Measurements from ENCODE around the gene CBX7.

CBX7 gene

DNA sequence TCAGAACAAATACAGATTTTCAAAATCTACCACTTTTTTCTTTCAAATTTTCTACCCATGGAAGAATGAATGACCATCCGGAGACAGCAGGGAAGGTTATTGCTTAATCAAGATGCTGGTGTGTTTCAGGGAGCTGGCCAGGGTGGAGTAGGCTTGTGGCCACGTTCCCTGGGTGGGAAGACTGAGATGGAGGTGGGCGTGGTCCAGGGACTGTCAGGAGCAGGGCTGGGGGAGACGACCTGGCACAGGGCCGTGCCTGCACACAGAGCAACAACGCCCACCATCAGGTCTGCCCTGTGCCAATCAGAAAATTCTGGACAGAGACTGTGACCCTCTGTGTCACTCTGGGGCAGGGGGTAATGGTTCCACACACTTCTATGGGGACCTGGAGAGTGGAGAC, 62.6 kb downstream of the CBX7 start:
- H3K4me3 Mint-ChIP-seq: peak overlapping the region; percentile 38
- peak overlapping the region; percentile 90 for H3K27ac Mint-ChIP-seq
- peaks cover 14% of the 10 kb centered on the region for H3K36me3 Mint-ChIP-seq (ENCODE audit: low read depth)
- H3K4me1 Mint-ChIP-seq (ENCODE audit: low read depth): peaks cover 78% of the 10 kb centered on the region
- no peaks in the 10 kb centered on the region for H3K9me3 Mint-ChIP-seq
- H3K27me3 Mint-ChIP-seq (ENCODE audit: low read depth): no peaks in the 10 kb centered on the region

DNA sequence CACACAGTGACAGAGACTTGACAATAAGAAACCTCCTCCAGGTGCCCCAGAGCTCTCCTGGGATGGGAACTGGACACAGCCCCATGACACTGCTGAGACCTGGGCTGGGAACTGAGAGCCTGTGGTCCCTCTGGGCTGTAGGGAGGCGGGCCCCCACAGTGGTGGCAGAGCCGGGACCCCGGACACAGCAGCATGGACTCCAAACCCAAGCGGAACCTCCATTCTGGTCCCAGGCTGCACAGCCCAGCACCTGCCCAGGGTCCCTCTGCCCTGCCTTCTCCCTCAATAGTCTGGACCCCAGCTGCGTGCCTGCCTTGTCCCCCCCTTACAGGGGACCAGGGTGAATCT, 63.8 kb downstream of the CBX7 start:
- peaks cover 69% of the 10 kb centered on the region for H3K4me1 Mint-ChIP-seq (ENCODE audit: low read depth)
- peak overlapping the region; percentile 3 for H3K4me3 Mint-ChIP-seq
- H3K36me3 Mint-ChIP-seq (ENCODE audit: low read depth): peaks cover 15% of the 10 kb centered on the region
- peak overlapping the region; percentile 90 for H3K27ac Mint-ChIP-seq
- no peaks in the 10 kb centered on the region for H3K27me3 Mint-ChIP-seq (ENCODE audit: low read depth)
- no peaks in the 10 kb centered on the region for H3K9me3 Mint-ChIP-seq

DNA sequence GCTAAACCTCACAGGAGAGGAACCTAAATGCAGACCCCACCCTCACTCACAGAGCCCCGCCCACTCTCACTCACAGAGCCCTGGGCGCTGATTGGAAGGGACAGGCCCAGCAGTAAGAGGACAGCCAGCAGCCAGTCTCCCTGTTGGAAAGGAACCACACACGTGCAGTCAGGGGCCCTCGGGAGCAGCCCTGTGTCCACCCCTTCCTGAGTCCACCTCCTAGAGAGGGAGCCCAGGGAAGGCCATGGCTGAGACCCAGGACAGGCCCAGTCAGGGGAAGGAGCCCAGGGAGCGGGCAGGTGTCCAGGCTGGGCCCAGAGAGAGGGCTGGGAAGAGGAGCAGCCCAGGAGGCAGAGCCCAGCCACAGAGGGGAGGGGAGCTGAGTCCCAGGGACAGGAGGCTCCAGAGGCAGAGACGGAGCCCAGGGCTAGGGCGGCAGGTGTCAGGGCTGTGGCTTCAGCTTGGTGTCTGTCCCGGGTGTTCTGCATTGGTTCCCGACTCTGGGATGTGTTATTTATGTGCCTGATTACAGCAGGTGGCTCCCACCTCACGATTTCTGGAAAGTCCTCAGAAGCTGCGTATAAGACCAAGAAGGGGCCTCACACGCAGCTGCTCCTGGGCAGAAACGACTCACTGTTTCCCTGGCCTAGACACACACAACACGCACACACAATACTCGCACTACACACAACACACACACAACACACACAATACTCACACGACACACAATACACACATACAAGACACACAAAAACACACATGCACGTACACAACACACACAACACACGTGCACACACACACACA, 64.4 kb downstream of the CBX7 start:
- Mint-ChIP-seq H3K27me3 (ENCODE audit: low read depth) (no peaks in the 10 kb centered on the region), H3K4me3 (peak overlapping the region; percentile 3), H3K27ac (peak overlapping the region; percentile 90), H3K36me3 (ENCODE audit: low read depth) (peaks cover 18% of the 10 kb centered on the region), H3K9me3 (no peaks in the 10 kb centered on the region), H3K4me1 (ENCODE audit: low read depth) (peaks cover 66% of the 10 kb centered on the region)

DNA sequence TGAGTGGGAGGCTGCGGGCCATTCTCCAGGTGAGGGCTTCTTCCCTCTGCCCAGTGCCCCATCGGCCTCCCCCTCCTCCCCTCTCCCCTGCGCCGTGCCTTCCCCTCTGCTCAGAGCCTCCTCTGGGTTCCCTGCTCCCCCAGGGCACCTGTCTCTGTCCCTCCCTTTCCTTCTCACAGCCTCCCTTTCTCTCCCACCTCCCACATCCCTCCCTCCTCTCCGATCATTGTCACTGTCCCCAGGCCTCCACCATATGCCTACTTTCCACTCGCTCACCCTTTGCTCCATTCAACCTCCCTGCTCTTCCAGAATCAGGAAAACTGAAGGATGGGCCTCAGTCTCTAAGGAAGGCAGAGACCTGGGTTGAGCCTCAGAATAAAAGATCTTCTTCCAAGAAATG, 65.4 kb downstream of the CBX7 start:
- H3K27me3 Mint-ChIP-seq (ENCODE audit: low read depth): no peaks in the 10 kb centered on the region
- no peaks in the 10 kb centered on the region for H3K9me3 Mint-ChIP-seq

DNA sequence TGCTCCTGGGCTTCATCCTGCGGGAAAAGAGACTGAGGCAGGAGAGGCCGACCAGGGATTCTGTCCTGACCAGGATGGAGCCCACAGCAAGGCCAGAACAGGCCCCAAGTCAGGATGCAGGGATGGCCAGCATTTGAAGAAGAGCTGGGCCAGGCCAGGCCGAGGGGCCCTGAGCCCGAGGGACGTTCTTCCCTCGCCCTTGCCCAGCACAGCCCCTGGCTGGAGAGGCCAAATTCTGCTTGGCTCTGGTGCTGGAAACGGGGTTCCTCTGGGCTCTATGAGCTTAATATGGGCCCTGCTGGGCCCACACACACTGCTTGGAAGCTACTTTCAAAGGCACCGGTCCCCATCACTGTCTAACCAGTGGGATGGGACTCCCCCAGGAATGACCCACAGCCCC, 67.8 kb downstream of the CBX7 start:
- peaks cover 48% of the 10 kb centered on the region for H3K4me1 Mint-ChIP-seq (ENCODE audit: low read depth)
- H3K4me3 Mint-ChIP-seq: no peak overlapping the region
- no peak overlapping the region for H3K27ac Mint-ChIP-seq
- no peaks in the 10 kb centered on the region for H3K27me3 Mint-ChIP-seq (ENCODE audit: low read depth)
- peaks cover 41% of the 10 kb centered on the region for H3K36me3 Mint-ChIP-seq (ENCODE audit: low read depth)
- H3K9me3 Mint-ChIP-seq: no peaks in the 10 kb centered on the region

More for the DNA sequence above, 65.4 kb downstream of the CBX7 start:
- Mint-ChIP-seq H3K4me3 (no peak overlapping the region), H3K36me3 (ENCODE audit: low read depth) (peaks cover 23% of the 10 kb centered on the region), H3K4me1 (ENCODE audit: low read depth) (peaks cover 58% of the 10 kb centered on the region), H3K27ac (peak overlapping the region; percentile 90)

DNA sequence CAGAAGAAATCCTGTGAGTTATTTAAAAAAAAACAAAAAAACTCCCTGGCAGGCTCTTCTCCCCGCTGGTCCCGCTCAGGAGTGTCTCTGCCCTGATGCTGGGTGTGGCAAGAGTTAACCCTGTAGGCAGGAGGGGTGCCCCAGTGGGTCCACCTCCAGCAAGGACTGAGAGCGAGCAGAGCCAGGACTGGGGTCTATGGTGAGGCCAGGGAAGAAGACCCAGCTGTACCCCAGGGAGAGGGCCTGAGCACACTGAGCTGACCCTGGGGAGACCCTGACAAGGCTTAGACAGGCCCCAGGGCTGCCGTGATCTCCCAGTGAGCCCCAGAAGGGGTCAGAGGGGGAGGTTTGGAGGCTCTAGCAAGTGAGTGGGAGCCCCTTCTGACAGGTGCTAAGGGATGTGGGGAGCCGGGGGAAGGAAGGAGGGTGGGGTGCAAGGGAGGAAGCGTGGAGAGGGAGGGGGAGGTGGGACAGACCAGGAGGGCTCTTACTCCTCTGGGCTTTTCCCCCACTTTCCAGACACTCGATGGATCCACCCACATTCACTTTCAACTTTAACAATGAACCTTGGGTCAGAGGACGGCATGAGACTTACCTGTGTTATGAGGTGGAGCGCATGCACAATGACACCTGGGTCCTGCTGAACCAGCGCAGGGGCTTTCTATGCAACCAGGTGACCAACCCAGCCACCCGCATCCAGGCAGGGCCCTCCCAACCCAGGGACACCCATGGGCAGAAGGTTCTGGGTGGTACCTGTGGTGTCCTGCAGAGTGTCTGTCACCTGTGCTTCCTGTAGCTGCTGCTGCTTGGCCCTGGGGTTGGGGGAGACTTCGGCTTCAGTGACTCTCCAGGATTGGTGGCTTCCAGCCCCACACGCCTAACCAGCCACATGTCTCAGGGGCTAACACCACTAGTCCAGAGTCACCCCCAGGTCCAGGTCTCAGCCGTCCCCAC, 69.0 kb downstream of the CBX7 start:
- peaks cover 39% of the 10 kb centered on the region for H3K4me1 Mint-ChIP-seq (ENCODE audit: low read depth)
- H3K9me3 Mint-ChIP-seq: no peaks in the 10 kb centered on the region
- H3K27ac Mint-ChIP-seq: no peak overlapping the region
- H3K4me3 Mint-ChIP-seq: no peak overlapping the region
- H3K36me3 Mint-ChIP-seq (ENCODE audit: low read depth): peaks cover 44% of the 10 kb centered on the region
- no peaks in the 10 kb centered on the region for H3K27me3 Mint-ChIP-seq (ENCODE audit: low read depth)

DNA sequence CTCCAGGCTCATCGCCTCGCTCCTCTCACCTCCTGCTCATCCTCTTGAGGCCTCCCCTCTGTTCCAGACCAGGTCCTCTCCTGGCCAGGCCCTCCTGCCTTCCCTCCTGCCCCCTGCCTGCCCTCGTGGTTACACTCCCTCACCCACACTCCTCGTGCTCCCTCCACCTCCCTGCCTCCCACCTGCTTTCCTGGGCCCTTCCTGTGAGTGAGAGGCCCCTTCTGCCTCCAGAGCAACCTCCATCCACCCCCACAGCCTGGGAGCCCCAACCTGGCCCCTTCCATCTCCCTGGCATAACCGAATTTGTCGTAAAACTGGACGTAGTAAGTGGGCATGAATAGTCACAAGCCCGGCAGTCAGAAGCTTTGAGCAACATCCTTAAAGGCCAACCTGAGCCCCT, 70.9 kb downstream of the CBX7 start:
- Mint-ChIP-seq H3K4me3 (peak overlapping the region; percentile 7), H3K36me3 (ENCODE audit: low read depth) (peaks cover 47% of the 10 kb centered on the region), H3K27ac (peak overlapping the region; percentile 16), H3K27me3 (ENCODE audit: low read depth) (no peaks in the 10 kb centered on the region), H3K4me1 (ENCODE audit: low read depth) (peaks cover 38% of the 10 kb centered on the region), H3K9me3 (no peaks in the 10 kb centered on the region)

DNA sequence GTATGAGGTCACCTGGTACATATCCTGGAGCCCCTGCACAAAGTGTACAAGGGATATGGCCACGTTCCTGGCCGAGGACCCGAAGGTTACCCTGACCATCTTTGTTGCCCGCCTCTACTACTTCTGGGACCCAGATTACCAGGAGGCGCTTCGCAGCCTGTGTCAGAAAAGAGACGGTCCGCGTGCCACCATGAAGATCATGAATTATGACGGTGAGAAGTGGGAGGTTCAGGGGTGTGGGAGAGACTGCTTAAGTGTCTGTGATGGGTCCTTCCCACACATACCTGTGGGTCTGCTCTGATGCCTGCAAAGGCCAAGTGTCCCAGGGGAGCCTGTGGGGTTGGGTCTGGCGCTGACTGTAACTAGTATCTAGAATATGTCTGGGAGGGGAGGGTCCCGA, 71.5 kb downstream of the CBX7 start:
- no peaks in the 10 kb centered on the region for H3K27me3 Mint-ChIP-seq (ENCODE audit: low read depth)
- peaks cover 36% of the 10 kb centered on the region for H3K4me1 Mint-ChIP-seq (ENCODE audit: low read depth)
- H3K27ac Mint-ChIP-seq: peak overlapping the region; percentile 26
- no peaks in the 10 kb centered on the region for H3K9me3 Mint-ChIP-seq
- peaks cover 43% of the 10 kb centered on the region for H3K36me3 Mint-ChIP-seq (ENCODE audit: low read depth)
- peak overlapping the region; percentile 44 for H3K4me3 Mint-ChIP-seq

Measured in T-helper 1 cell treated with Interleukin-12 subunit alpha and Interleukin-12 subunit beta and Interleukin-4 antibody, amounts not matched to agents 30 μg/mL and 1 μg/mL, for 36 hours (primary cell).